ENCODE results near the gene CLNK.
A peak's percentile ranks its signal among the peaks of the same experiment; 100 is the strongest.

Gene CLNK

GRCh38 chr4:10527438-10527837, 157.1 kb downstream of the CLNK start:
- no peaks in the 10 kb centered on the region for H3K27me3 ChIP-seq (ENCODE audit: insufficient read depth, poor library complexity, severe bottlenecking)
- no peak for DNase-seq (ENCODE audit: low spot score)
- peaks cover 43% of the 10 kb centered on the region for H3K4me1 ChIP-seq (ENCODE audit: insufficient read depth, poor library complexity, severe bottlenecking)
- no peaks in the 10 kb centered on the region for H3K36me3 ChIP-seq (ENCODE audit: low read depth)
- no peak overlapping the region for H3K4me3 ChIP-seq (ENCODE audit: severe bottlenecking)
- H3K27ac ChIP-seq (ENCODE audit: poor library complexity, severe bottlenecking) = peak overlapping the region; percentile 64
- TF ChIP-seq, protein P1, sequence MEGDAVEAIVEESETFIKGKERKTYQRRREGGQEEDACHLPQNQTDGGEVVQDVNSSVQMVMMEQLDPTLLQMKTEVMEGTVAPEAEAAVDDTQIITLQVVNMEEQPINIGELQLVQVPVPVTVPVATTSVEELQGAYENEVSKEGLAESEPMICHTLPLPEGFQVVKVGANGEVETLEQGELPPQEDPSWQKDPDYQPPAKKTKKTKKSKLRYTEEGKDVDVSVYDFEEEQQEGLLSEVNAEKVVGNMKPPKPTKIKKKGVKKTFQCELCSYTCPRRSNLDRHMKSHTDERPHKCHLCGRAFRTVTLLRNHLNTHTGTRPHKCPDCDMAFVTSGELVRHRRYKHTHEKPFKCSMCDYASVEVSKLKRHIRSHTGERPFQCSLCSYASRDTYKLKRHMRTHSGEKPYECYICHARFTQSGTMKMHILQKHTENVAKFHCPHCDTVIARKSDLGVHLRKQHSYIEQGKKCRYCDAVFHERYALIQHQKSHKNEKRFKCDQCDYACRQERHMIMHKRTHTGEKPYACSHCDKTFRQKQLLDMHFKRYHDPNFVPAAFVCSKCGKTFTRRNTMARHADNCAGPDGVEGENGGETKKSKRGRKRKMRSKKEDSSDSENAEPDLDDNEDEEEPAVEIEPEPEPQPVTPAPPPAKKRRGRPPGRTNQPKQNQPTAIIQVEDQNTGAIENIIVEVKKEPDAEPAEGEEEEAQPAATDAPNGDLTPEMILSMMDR (IDR thresholded peaks at IDR 0.05; ENCODE audit: poor library complexity, severe bottlenecking) = no peak
- no peak for ATAC-seq (ENCODE audit: low read depth)
- H3K9me3 ChIP-seq (ENCODE audit: severe bottlenecking) = no peaks in the 10 kb centered on the region

DNA sequence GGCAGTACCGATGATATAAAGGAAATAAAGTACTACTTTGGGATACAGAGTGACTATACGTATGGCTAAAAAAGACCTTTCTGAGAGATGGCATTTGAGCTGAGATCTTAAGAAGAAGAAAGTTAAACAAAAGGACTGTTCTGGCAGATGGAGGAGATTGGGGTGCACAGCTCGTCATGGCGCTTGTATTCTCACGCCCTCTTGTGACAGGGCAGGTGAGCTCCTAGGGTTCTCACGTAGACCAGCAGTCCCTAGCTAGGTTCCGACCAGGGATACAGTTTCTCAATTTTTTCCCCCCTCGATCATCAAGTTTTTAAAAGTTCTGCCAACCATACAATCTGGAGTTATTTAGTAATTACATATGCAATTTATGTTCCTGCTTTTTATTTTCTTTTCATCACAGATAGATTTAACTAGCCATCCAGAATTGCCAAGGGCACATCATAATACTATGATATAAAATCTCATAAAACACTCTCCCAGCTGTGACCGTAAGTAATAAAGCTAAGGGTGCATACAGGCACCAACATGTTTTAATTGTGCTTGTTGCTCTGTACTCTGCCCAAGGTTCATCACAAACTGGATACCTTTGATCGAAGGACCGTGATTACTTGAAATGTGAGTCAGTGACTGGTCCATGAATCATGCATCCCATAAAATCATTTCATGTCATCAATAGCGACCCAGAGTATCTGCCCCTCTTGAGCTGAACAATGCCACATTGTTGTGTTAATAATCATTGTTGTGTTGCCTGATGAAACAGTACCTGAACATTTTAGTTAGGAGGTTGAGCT, 157.9 kb downstream of the CLNK start:
- peak overlapping the region; percentile 64 for H3K27ac ChIP-seq (ENCODE audit: poor library complexity, severe bottlenecking)
- DNase-seq (ENCODE audit: low spot score) = no peak

GRCh38 chr4:10524196-10524833, 160.3 kb downstream of the CLNK start:
- Histone ChIP-seq H3K27ac (ENCODE audit: poor library complexity, severe bottlenecking) (no peak overlapping the region), H3K4me1 (ENCODE audit: insufficient read depth, poor library complexity, severe bottlenecking) (peaks cover 17% of the 10 kb centered on the region), H3K36me3 (ENCODE audit: low read depth) (no peaks in the 10 kb centered on the region), H3K27me3 (ENCODE audit: insufficient read depth, poor library complexity, severe bottlenecking) (no peaks in the 10 kb centered on the region), H3K9me3 (ENCODE audit: severe bottlenecking) (no peaks in the 10 kb centered on the region), H3K4me3 (ENCODE audit: severe bottlenecking) (no peak overlapping the region)
- ATAC-seq (ENCODE audit: low read depth) (no peak), DNase-seq (ENCODE audit: low spot score) (no peak)
- TF ChIP-seq, protein P1 (IDR thresholded peaks at IDR 0.05; ENCODE audit: poor library complexity, severe bottlenecking) = no peak

More for the DNA sequence above, 157.9 kb downstream of the CLNK start:
- Histone ChIP-seq H3K9me3 (ENCODE audit: severe bottlenecking) (no peaks in the 10 kb centered on the region), H3K4me3 (ENCODE audit: severe bottlenecking) (no peak overlapping the region), H3K4me1 (ENCODE audit: insufficient read depth, poor library complexity, severe bottlenecking) (peaks cover 40% of the 10 kb centered on the region), H3K36me3 (ENCODE audit: low read depth) (no peaks in the 10 kb centered on the region), H3K27me3 (ENCODE audit: insufficient read depth, poor library complexity, severe bottlenecking) (no peaks in the 10 kb centered on the region)
- peak; percentile 80 for ATAC-seq (ENCODE audit: low read depth)
- TF ChIP-seq, protein P1 (IDR thresholded peaks at IDR 0.05; ENCODE audit: poor library complexity, severe bottlenecking) = peak; percentile 10

DNA sequence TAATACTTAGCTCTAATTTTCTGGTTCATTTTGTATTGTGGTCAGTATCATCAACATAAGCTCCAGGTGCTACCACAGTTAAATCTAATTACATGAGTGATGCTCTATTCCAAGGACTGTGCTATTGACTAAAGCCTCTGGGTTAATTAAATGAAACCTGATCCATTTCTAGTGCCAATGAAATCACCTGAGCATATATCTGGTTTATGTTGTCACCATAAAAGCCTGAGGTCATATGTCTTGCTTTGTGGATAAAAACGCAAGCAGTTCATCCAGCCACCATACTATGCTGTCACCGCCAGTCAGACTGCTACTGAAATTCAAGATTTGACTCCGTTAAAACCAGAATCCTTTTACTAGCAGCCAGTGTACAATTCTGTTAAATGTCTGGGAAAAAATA, 163.1 kb downstream of the CLNK start:
- no peak for ATAC-seq (ENCODE audit: low read depth)
- H3K4me1 ChIP-seq (ENCODE audit: insufficient read depth, poor library complexity, severe bottlenecking) = peaks cover 6% of the 10 kb centered on the region
- H3K27ac ChIP-seq (ENCODE audit: poor library complexity, severe bottlenecking) = no peak overlapping the region
- DNase-seq (ENCODE audit: low spot score) = no peak
- no peaks in the 10 kb centered on the region for H3K27me3 ChIP-seq (ENCODE audit: insufficient read depth, poor library complexity, severe bottlenecking)
- no peak overlapping the region for H3K4me3 ChIP-seq (ENCODE audit: severe bottlenecking)
- no peaks in the 10 kb centered on the region for H3K36me3 ChIP-seq (ENCODE audit: low read depth)
- no peaks in the 10 kb centered on the region for H3K9me3 ChIP-seq (ENCODE audit: severe bottlenecking)
- TF ChIP-seq, protein P1 (IDR thresholded peaks at IDR 0.05; ENCODE audit: poor library complexity, severe bottlenecking) = no peak

DNA sequence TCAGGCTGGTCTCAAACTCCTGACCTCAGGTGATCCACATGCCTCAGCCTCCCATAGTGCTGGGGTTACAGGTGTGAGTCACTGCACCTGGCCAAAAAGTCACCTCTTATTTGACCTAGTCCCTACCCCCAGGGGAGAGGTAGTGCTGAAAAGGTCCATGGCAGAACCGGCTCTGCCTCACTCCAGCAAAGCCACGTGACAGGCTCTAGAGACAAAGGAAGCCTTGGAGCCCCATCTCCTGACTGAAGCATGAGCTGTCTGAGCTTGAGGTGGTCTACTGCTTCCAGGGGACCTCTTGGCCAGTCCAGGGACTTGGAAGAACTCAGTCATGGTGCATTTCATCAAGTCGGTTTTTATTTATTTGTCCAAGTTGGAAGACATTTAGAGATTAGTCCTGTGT, 174.8 kb downstream of the CLNK start:
- no peak for ATAC-seq (ENCODE audit: low read depth)
- TF ChIP-seq, protein P1 (IDR thresholded peaks at IDR 0.05; ENCODE audit: poor library complexity, severe bottlenecking) = no peak
- no peak for DNase-seq (ENCODE audit: low spot score)

More for the DNA sequence above, 174.8 kb downstream of the CLNK start:
- Histone ChIP-seq H3K9me3 (ENCODE audit: severe bottlenecking) (no peaks in the 10 kb centered on the region), H3K36me3 (ENCODE audit: low read depth) (no peaks in the 10 kb centered on the region), H3K27me3 (ENCODE audit: insufficient read depth, poor library complexity, severe bottlenecking) (no peaks in the 10 kb centered on the region), H3K4me3 (ENCODE audit: severe bottlenecking) (no peak overlapping the region), H3K27ac (ENCODE audit: poor library complexity, severe bottlenecking) (no peak overlapping the region), H3K4me1 (ENCODE audit: insufficient read depth, poor library complexity, severe bottlenecking) (no peaks in the 10 kb centered on the region)

Measured in RWPE2 (cell line).